Panc1 (cell line): ENCODE data around the gene GUK1. TPM values are rescaled to one million over a fixed set of nuclear protein-coding genes. Genes with fewer than 3 reads are reported as not detected.

Source experiments
- ATAC-seq: fragments of 200-7000 bp; cut with Tn5 transposase; 2 replicates; pipeline ENCODE4 v1.9.1; 2020; ENCODE audit warnings: mild to moderate bottlenecking, moderate library complexity
- BruUV-seq: library from RNA; stranded (reverse); fragments of 400-500 nt; replicated peaks from 2 replicates; lab custom pipeline; 2021; lab: Mats Ljungman, UMichigan
- CTCF ChIA-PET: fragments of 300-600 bp; sonication (Branson Sonifier 250); formaldehyde crosslinking; loops from one replicate; lab custom pipeline; 2022; ENCODE audit warnings: antibody characterized with exemption; lab: Charles Lee
- POLR2A ChIA-PET: fragments of 300-600 bp; sonication (Branson Sonifier 250); formaldehyde crosslinking; loops from one replicate; lab custom pipeline; 2022; ENCODE audit warnings: antibody characterized with exemption; lab: Charles Lee
- DNase-seq: peaks from one replicate; pipeline ENCODE4 v3.0.0-alpha.2; 2010; ENCODE audit warnings: low read depth, low spot score
- H3K27ac ChIP-seq: 2 replicates; pipeline ENCODE4 v1.5.1; 2011; ENCODE audit warnings: mild to moderate bottlenecking, low read length, inconsistent platforms
- H3K27me3 ChIP-seq: fragments of 200-500 bp; sonication (Bioruptor generic); 2 replicates; pipeline ENCODE4 v1.6.0; 2014; ENCODE audit warnings: low read length, inconsistent platforms; ENCODE audit not compliant: control insufficient read depth, insufficient read depth
- H3K36me3 ChIP-seq: fragments of 200-500 bp; sonication (Bioruptor generic); 2 replicates; pipeline ENCODE4 v1.5.1; 2014; ENCODE audit warnings: inconsistent platforms, mild to moderate bottlenecking, low read length, moderate library complexity; ENCODE audit not compliant: control insufficient read depth, insufficient read depth
- H3K4me1 ChIP-seq: 2 replicates; pipeline ENCODE4 v1.5.1; 2011; ENCODE audit warnings: inconsistent platforms, mild to moderate bottlenecking, low read length, moderate library complexity; ENCODE audit not compliant: control insufficient read depth, insufficient read depth
- H3K4me3 ChIP-seq, 2 experiments: 2 replicates each; pipeline ENCODE4 v1.5.1; 2011 to 2012; ENCODE audit warnings: low read depth in 2 of 2, low read length in 2 of 2, mild to moderate bottlenecking in 2 of 2, inconsistent platforms in 1 of 2, moderate library complexity in 1 of 2
- H3K9me3 ChIP-seq: fragments of 200-500 bp; sonication (Bioruptor generic); 2 replicates; pipeline ENCODE4 v1.5.1; 2014; ENCODE audit warnings: low read depth, mild to moderate bottlenecking, inconsistent platforms, low read length, moderate library complexity; ENCODE audit not compliant: control insufficient read depth, insufficient read depth
- POLR2AphosphoS5 ChIP-seq: IDR thresholded peaks from 2 replicates; pipeline ENCODE4 v1.6.1; 2012; ENCODE audit warnings: mild to moderate bottlenecking, low read depth, low read length, moderate library complexity
- SIN3A ChIP-seq: IDR thresholded peaks from 2 replicates; pipeline ENCODE4 v1.6.1; 2012; ENCODE audit warnings: low read depth, mild to moderate bottlenecking, low read length, moderate library complexity, borderline replicate concordance; ENCODE audit not compliant: insufficient read depth
- TCF7L2 ChIP-seq: IDR thresholded peaks from 2 replicates; pipeline ENCODE4 v1.6.1; 2011; ENCODE audit warnings: mild to moderate bottlenecking, low read depth, low read length, inconsistent platforms
- in situ Hi-C: cut with HindIII; loops from 2 replicates; pipeline ENCODE4 v1.10.0; 2016; ENCODE audit warnings: low sequenced_read_pairs, low pct_unique_long_range_greater_than_20kb
- intact Hi-C: fragments of 100-400 bp; cut with micrococcal nuclease; formaldehyde crosslinking; loops from one replicate; pipeline ENCODE4 v1.10.0; 2022; ENCODE audit not compliant: unreplicated experiment
- total RNA-seq: library from RNA; stranded (reverse); gene quantifications from one replicate; pipeline ENCODE4 v1.2.1, GENCODE V29; 2021; ENCODE audit not compliant: unreplicated experiment
- TF ChIP-seq, protein P1 (sequence below), 2 experiments: IDR thresholded peaks; 2 replicates each; pipeline ENCODE4 v1.6.1; 2011 to 2012; ENCODE audit warnings: low read depth in 2 of 2, control low read depth in 1 of 2, low read length in 1 of 2, mild to moderate bottlenecking in 1 of 2, moderate library complexity in 1 of 2; ENCODE audit not compliant: insufficient read depth in 1 of 2
- TF ChIP-seq, protein P2 (sequence below): fragments of 450-650 bp; IDR thresholded peaks from 2 replicates; pipeline ENCODE4 v1.5.1; 2017; ENCODE audit warnings: mild to moderate bottlenecking

Gene GUK1
- total RNA-seq, 1 experiment from 2014 or later, result 188 TPM

DNA sequence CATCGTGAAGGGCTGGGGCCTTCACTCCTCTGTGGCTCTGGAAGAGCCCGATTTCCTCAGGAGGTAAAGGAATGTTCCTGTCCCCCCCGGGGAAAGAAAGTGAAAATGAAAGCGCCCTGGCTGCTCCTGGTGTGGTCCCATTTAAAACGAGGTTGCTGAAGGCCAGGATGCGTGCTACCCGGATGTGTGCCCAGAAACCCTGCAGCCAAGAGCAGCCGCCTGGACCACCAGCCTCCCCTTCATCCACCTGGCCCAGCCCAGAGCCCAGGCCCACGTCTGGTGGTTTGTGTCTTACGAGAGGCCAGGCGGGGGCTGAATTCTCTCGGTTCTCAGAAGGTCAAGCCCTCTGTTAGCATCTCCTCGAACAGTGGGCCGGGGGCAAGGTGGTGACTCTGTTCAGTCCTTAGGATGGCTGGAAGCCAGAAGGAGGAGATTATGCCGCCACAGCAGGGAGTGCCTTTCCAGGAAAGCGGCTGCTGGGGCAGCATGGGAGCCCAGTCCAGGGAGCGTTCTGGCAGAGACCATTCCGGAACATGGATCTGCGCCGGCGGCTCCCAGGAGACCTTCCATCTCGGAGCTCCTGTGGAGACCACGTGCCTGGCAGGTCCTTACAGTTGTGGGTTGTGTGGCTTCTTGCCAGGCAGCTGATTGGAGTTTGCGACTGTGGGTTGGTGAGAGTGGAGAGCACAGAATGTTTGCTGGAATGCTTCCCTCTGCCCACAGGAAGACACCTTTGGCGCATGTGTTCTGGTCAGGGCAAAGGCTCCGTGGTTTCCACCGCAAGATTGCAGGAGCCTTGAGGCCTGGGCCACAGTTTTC lies 1.4 kb downstream of the GUK1 start:
- ChIA-PET POLR2A (interaction anchor here (0.6 kb wide), 1 partner anchor 11 kb away, joined by 14 read pairs; no protein-coding TSS in a partner anchor), CTCF (no interaction called here)
- H3K36me3 ChIP-seq, result peaks cover 3% of the 10 kb centered on the region; the same call in 1 of the 2 replicates
- no peak for TF ChIP-seq POLR2AphosphoS5
- TF ChIP-seq, protein P1, sequence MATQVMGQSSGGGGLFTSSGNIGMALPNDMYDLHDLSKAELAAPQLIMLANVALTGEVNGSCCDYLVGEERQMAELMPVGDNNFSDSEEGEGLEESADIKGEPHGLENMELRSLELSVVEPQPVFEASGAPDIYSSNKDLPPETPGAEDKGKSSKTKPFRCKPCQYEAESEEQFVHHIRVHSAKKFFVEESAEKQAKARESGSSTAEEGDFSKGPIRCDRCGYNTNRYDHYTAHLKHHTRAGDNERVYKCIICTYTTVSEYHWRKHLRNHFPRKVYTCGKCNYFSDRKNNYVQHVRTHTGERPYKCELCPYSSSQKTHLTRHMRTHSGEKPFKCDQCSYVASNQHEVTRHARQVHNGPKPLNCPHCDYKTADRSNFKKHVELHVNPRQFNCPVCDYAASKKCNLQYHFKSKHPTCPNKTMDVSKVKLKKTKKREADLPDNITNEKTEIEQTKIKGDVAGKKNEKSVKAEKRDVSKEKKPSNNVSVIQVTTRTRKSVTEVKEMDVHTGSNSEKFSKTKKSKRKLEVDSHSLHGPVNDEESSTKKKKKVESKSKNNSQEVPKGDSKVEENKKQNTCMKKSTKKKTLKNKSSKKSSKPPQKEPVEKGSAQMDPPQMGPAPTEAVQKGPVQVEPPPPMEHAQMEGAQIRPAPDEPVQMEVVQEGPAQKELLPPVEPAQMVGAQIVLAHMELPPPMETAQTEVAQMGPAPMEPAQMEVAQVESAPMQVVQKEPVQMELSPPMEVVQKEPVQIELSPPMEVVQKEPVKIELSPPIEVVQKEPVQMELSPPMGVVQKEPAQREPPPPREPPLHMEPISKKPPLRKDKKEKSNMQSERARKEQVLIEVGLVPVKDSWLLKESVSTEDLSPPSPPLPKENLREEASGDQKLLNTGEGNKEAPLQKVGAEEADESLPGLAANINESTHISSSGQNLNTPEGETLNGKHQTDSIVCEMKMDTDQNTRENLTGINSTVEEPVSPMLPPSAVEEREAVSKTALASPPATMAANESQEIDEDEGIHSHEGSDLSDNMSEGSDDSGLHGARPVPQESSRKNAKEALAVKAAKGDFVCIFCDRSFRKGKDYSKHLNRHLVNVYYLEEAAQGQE (IDR thresholded peaks at IDR 0.05; ENCODE audit: insufficient read depth in 1 of 2, low read depth in 2 of 2, low read length in 1 of 2), result no peak
- TF ChIP-seq, protein P2, sequence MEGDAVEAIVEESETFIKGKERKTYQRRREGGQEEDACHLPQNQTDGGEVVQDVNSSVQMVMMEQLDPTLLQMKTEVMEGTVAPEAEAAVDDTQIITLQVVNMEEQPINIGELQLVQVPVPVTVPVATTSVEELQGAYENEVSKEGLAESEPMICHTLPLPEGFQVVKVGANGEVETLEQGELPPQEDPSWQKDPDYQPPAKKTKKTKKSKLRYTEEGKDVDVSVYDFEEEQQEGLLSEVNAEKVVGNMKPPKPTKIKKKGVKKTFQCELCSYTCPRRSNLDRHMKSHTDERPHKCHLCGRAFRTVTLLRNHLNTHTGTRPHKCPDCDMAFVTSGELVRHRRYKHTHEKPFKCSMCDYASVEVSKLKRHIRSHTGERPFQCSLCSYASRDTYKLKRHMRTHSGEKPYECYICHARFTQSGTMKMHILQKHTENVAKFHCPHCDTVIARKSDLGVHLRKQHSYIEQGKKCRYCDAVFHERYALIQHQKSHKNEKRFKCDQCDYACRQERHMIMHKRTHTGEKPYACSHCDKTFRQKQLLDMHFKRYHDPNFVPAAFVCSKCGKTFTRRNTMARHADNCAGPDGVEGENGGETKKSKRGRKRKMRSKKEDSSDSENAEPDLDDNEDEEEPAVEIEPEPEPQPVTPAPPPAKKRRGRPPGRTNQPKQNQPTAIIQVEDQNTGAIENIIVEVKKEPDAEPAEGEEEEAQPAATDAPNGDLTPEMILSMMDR, result no peak
- no peak for TF ChIP-seq SIN3A
- no peak for TF ChIP-seq TCF7L2
- BruUV-seq, result no TSS peak
- H3K9me3 ChIP-seq, result no peaks in the 10 kb centered on the region
- DNase-seq (no peak), ATAC-seq (no peak)
- in situ Hi-C loops (no loop called here), intact Hi-C loops (no loop called here)
- no peaks in the 10 kb centered on the region; the same call in 1 of the 2 replicates for H3K27me3 ChIP-seq
- peaks cover 13% of the 10 kb centered on the region for H3K4me1 ChIP-seq
- H3K27ac ChIP-seq, result peak overlapping the region; percentile 80
- peak overlapping the region; percentile 87 to 96 for H3K4me3 ChIP-seq

DNA sequence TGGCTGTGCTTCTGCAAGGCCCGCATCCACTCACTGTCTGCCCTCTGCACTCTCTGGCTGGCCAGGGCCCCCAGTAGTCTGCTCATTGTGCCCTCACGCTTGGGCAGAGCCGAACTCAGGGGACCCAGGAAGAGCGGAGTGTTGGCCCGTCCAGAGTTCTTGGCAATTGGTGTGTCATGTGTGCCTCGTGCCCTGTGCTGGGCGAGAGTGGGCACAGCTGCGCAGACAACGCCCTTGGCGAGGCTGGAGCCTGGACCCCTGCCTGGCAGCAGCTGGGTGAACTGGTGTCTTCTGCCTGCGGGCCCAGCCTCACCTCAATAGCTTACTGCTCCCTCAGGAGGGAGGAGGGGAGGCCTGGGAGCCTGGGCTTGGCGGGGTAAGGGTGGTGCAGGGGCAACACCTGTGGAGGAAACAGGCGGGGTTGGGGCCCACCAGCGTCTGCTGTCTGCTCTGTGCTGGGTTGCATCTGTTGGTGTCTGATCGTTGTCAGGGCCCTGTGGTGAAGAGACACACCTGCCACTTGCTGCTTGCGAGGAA lies 2.1 kb downstream of the GUK1 start:
- intact Hi-C loops, result no loop called here
- POLR2A ChIA-PET, result no interaction called here
- peak overlapping the region in 1 of 2 experiments; percentile 87; a peak in 2 of 4 replicates for H3K4me3 ChIP-seq

More for the DNA sequence above, 2.1 kb downstream of the GUK1 start:
- TF ChIP-seq, protein P1 (IDR thresholded peaks at IDR 0.05; ENCODE audit: insufficient read depth in 1 of 2, low read depth in 2 of 2, low read length in 1 of 2), result no peak
- TF ChIP-seq SIN3A (no peak), POLR2AphosphoS5 (no peak), TCF7L2 (no peak)
- TF ChIP-seq, protein P2, result no peak
- H3K36me3 ChIP-seq, result peaks cover 3% of the 10 kb centered on the region; the same call in 1 of the 2 replicates
- DNase-seq (no peak), ATAC-seq (no peak)
- peak overlapping the region; percentile 80 for H3K27ac ChIP-seq
- CTCF ChIA-PET, result no interaction called here
- H3K9me3 ChIP-seq, result no peaks in the 10 kb centered on the region
- in situ Hi-C loops, result no loop called here
- no TSS peak for BruUV-seq
- peaks cover 13% of the 10 kb centered on the region for H3K4me1 ChIP-seq
- no peaks in the 10 kb centered on the region for H3K27me3 ChIP-seq
